GM18870 (cell line): ENCODE results near the gene NUCB2.

Experiments used
- ATAC-seq: cut with Tn5 transposase; IDR thresholded peaks from one replicate; pipeline ENCODE4 v1.9.1; 2021; ENCODE audit warnings: moderate library complexity; ENCODE audit not compliant: unreplicated experiment

Gene NUCB2

GRCh38 chr11:17379383-17380180, 103.0 kb downstream of the NUCB2 start:
- no peak for ATAC-seq

GRCh38 chr11:17381156-17381555, 104.6 kb downstream of the NUCB2 start:
- ATAC-seq, result no peak
